HG03097 (cell line): Measurements from ENCODE around the gene DIP2A.

ENCODE experiments used
- ATAC-seq: cut with Tn5 transposase; IDR thresholded peaks from one replicate; pipeline ENCODE4 v1.9.1; 2021; ENCODE audit not compliant: unreplicated experiment, low FRiP score

The DIP2A gene

GRCh38 chr21:46458315-46459023, at the start of gene DIP2A:
DIP2A (plus strand) TSS chr21:46458891; CDS start chr21:46459132, 241 bp downstream.
- peak; percentile 93 for ATAC-seq

GRCh38 chr21:46409641-46410406, 48.9 kb upstream of the DIP2A start:
- ATAC-seq: no peak

- ATAC-seq: no peak
These were observed 48.2 kb upstream of the DIP2A start for GRCh38 chr21:46410516-46410915.

GRCh38 chr21:46411236-46411635, 47.5 kb upstream of the DIP2A start:
- no peak for ATAC-seq

GRCh38 chr21:46411691-46412090, 47.0 kb upstream of the DIP2A start:
- ATAC-seq: no peak

- no peak for ATAC-seq
These were observed 45.9 kb upstream of the DIP2A start for GRCh38 chr21:46412521-46413364.

- ATAC-seq: no peak
These were observed 45.4 kb upstream of the DIP2A start for GRCh38 chr21:46413365-46413696.

GRCh38 chr21:46414965-46415275, 43.8 kb upstream of the DIP2A start:
- ATAC-seq: no peak

- no peak for ATAC-seq
These were observed 42.1 kb upstream of the DIP2A start for GRCh38 chr21:46416551-46416950.

GRCh38 chr21:46418265-46418946, 40.3 kb upstream of the DIP2A start:
- ATAC-seq: no peak

GRCh38 chr21:46420241-46421190, 38.2 kb upstream of the DIP2A start:
- no peak for ATAC-seq

GRCh38 chr21:46421191-46421750, 37.4 kb upstream of the DIP2A start:
- no peak for ATAC-seq

GRCh38 chr21:46421756-46422555, 36.7 kb upstream of the DIP2A start:
- ATAC-seq: no peak

- no peak for ATAC-seq
These were observed 36.0 kb upstream of the DIP2A start for GRCh38 chr21:46422636-46423241.

- ATAC-seq: no peak
These were observed 35.1 kb upstream of the DIP2A start for GRCh38 chr21:46423546-46424038.

GRCh38 chr21:46424039-46424591, 34.6 kb upstream of the DIP2A start:
- ATAC-seq: no peak

GRCh38 chr21:46424621-46425020, 34.1 kb upstream of the DIP2A start:
- no peak for ATAC-seq

GRCh38 chr21:46425041-46425440, 33.6 kb upstream of the DIP2A start:
- no peak for ATAC-seq
